B cell (primary cell): ENCODE results near the gene CATSPERZ. TPM values are rescaled to one million over a fixed set of nuclear protein-coding genes. Genes with fewer than 3 reads are reported as not detected.

Source experiments
- ATAC-seq: fragments of 200-7000 bp; cut with Tn5 transposase; one replicate; pipeline ENCODE4 v1.10.0; 2021; ENCODE audit warnings: low read depth, mild to moderate bottlenecking, moderate number of reproducible peaks, moderate library complexity
- CTCF ChIA-PET: fragments of 350-600 bp; sonication (Branson Sonifier 250); formaldehyde crosslinking; loops from one replicate; lab custom pipeline; 2021; ENCODE audit warnings: antibody characterized with exemption, inconsistent platforms; lab: Charles Lee
- POLR2A ChIA-PET: fragments of 350-600 bp; sonication (Branson Sonifier 250); formaldehyde crosslinking; loops from one replicate; lab custom pipeline; 2021; ENCODE audit warnings: antibody characterized with exemption; lab: Charles Lee
- DNase-seq: peaks from one replicate; pipeline ENCODE4 v3.0.0; 2013
- H2AFZ ChIP-seq: 2 replicates; pipeline ENCODE4 v1.6.1; 2012; ENCODE audit warnings: mild to moderate bottlenecking, low read depth, low read length; ENCODE audit not compliant: insufficient read depth, poor library complexity, severe bottlenecking
- H3K27ac ChIP-seq, 2 donors: 1 replicate in 1 of 2; 2 replicates in 1 of 2; pipeline ENCODE4 v1.5.1; 2012 to 2013; ENCODE audit warnings: low read length in 2 of 2, mild to moderate bottlenecking in 2 of 2, moderate library complexity in 1 of 2
- H3K27me3 ChIP-seq, 4 experiments: fragments of 200-600 bp in 1 of 4; sonication (generic) in 1 of 4; replicated peaks in 1 of 4; 1 replicate in 2 of 4; 2 replicates in 2 of 4; pipeline versions ENCODE4 v1.6.1 to v1.7.0; 2013 to 2016; ENCODE audit warnings: low read length in 3 of 4, mild to moderate bottlenecking in 2 of 4, mixed read lengths in 1 of 4, moderate library complexity in 1 of 4; ENCODE audit not compliant: insufficient read depth in 4 of 4, control insufficient read depth in 3 of 4; ENCODE audit errors: control extremely low read depth in 1 of 4
- H3K36me3 ChIP-seq, 2 experiments: replicated peaks in 1 of 2; 1 replicate in 1 of 2; 2 replicates in 1 of 2; pipeline versions ENCODE4 v1.6.1 to v1.7.1; 2013; ENCODE audit warnings: low read length in 1 of 2; ENCODE audit not compliant: insufficient read depth in 2 of 2, control insufficient read depth in 1 of 2; ENCODE audit errors: control extremely low read depth in 1 of 2, extremely low read depth in 1 of 2
- H3K4me1 ChIP-seq, 2 donors: fragments of 200-600 bp in 1 of 2; sonication (generic) in 1 of 2; 1 replicate in 1 of 2; 2 replicates in 1 of 2; pipeline versions ENCODE4 v1.5.1 to v1.6.1; 2013 to 2017; ENCODE audit warnings: low read length in 2 of 2; ENCODE audit not compliant: control insufficient read depth in 2 of 2, insufficient read depth in 2 of 2
- H3K4me2 ChIP-seq: replicated peaks from 2 replicates; pipeline ENCODE3; 2012; ENCODE audit warnings: mild to moderate bottlenecking, low read depth, low read length; ENCODE audit not compliant: poor library complexity, severe bottlenecking
- H3K4me3 ChIP-seq, 5 experiments: fragments of 200-600 bp in 1 of 5; sonication (generic) in 1 of 5; 1 replicate in 3 of 5; 2 replicates in 2 of 5; pipeline versions ENCODE4 v1.5.1 to v1.7.0; 2011 to 2016; ENCODE audit warnings: low read length in 4 of 5, mild to moderate bottlenecking in 4 of 5, low read depth in 2 of 5, control low read depth in 1 of 5, moderate library complexity in 1 of 5; ENCODE audit not compliant: insufficient read depth in 1 of 5; ENCODE audit errors: control extremely low read depth in 1 of 5, extremely low read depth in 1 of 5
- H3K79me2 ChIP-seq: fragments of 200-600 bp; sonication (generic); one replicate; pipeline ENCODE4 v1.6.0; 2016; ENCODE audit warnings: low read length; ENCODE audit not compliant: control insufficient read depth, insufficient read depth
- H3K9ac ChIP-seq: fragments of 200-600 bp; sonication (generic); 2 replicates; pipeline ENCODE4 v1.6.1; 2017; ENCODE audit warnings: mild to moderate bottlenecking, low read length, moderate library complexity
- H3K9me3 ChIP-seq, 3 donors: one replicate each; pipeline versions ENCODE4 v1.6.1 to v1.7.1; 2013; ENCODE audit warnings: low read length in 2 of 3; ENCODE audit not compliant: control insufficient read depth in 2 of 3, insufficient read depth in 1 of 3; ENCODE audit errors: control extremely low read depth in 1 of 3
- H4K20me1 ChIP-seq: 2 replicates; pipeline ENCODE4 v1.6.0; 2012; ENCODE audit warnings: mild to moderate bottlenecking, low read length; ENCODE audit not compliant: insufficient read depth, control insufficient read depth, poor library complexity, severe bottlenecking
- H3K27ac Mint-ChIP-seq: one replicate; pipeline ENCODE4 v1.8.0; 2021; ENCODE audit warnings: mixed read lengths
- H3K27me3 Mint-ChIP-seq: one replicate; pipeline ENCODE4 v1.8.0; 2021; ENCODE audit warnings: mixed read lengths
- H3K4me1 Mint-ChIP-seq: one replicate; pipeline ENCODE4 v1.8.0; 2021; ENCODE audit warnings: mixed read lengths
- H3K4me3 Mint-ChIP-seq: one replicate; pipeline ENCODE4 v1.8.0; 2021; ENCODE audit warnings: mixed read lengths
- H3K9me3 Mint-ChIP-seq: one replicate; pipeline ENCODE4 v1.8.0; 2022; ENCODE audit warnings: mixed read lengths; ENCODE audit not compliant: insufficient read depth
- EZH2 ChIP-seq: IDR thresholded peaks from 2 replicates; pipeline ENCODE4 v1.6.1; 2012; ENCODE audit warnings: borderline replicate concordance, low read depth, mild to moderate bottlenecking, moderate library complexity, low read length; ENCODE audit not compliant: insufficient read depth, poor library complexity, severe bottlenecking
- WGBS: methylation state at CpG from one replicate; pipeline ENCODE4 v1.1.5; 2013; ENCODE audit warnings: missing lambda C conversion rate; ENCODE audit not compliant: insufficient coverage; 5-methylcytosine and 5-hydroxymethylcytosine counted together
- intact Hi-C: fragments of 100-400 bp; cut with micrococcal nuclease; formaldehyde crosslinking; loops from one replicate; pipeline ENCODE4 v1.10.0; 2022
- polyA plus RNA-seq: library from polyadenylated mRNA; depleted of rRNA; stranded (reverse); fragments of >200 nt; gene quantifications from 2 replicates; pipeline ENCODE4 v1.2.3, GENCODE V29; 2012
- total RNA-seq, 2 donors: library from RNA; stranded (reverse); fragments of 120-200 nt in 1 of 2; gene quantifications; 1 replicate in 1 of 2; 2 replicates in 1 of 2; pipeline versions ENCODE4 v1.2.3 to v1.2.4, GENCODE V29; 2013 to 2022
- TF ChIP-seq, protein P1 (sequence below): fragments of 200-600 bp; IDR thresholded peaks from one replicate; pipeline ENCODE4 v1.8.0; 2022; ENCODE audit warnings: antibody characterized with exemption, mild to moderate bottlenecking

The CATSPERZ gene
- total and polyA plus RNA-seq, 2 donors (not counting 1 experiment from before 2014, with no cell fraction given) = 0.39 TPM; not detected in 1

DNA sequence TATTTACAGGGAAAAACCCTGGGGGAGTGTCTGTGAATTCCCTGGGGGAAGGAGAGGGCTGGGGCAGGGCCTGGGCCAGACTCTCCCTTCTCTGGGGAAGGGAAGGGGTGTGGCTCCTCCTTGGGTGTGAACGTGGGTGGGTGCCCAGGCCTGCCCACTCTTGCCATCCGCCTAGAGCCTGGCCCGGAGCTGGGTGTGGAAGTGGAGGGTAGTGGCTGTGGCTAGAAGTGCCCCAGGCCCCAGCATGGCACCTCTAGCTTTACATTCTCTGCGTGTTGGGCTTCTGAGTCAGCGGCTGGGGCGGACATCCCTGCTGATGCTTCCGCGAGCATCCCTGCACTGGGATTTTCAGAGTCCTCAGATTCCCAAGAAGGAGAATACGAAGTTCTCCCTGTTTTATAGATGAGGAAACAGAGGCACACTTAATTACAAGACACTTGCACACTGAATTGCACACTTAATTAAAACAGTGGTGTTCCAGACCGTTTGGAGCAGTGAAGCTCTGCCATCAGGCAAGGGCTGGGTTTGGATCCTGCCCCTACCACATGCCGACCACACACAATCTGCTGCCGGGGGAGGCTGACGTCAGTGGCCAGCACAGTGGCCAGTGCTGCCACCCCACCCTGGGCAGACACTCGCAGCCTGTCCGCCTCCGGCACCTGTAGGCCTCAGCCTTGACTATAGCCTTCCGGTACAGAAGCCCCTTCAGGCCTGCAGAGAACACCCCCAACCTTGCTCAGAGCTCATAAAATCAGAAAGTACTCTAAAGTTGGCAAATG lies 23.3 kb upstream of the CATSPERZ start:
- 96% methylated on average over 13 of the region's 17 CpGs for whole genome bisulfite sequencing

More for the DNA sequence above, 23.3 kb upstream of the CATSPERZ start:
- Histone ChIP-seq H3K36me3 (peaks cover 0 to 13% of the 10 kb centered on the region in 2 experiments), H3K27ac (no peak overlapping the region), H3K9me3 (no peaks in the 10 kb centered on the region), H3K79me2 (peaks cover 3% of the 10 kb centered on the region), H3K4me3 (no peak overlapping the region), H3K4me2 (no peak overlapping the region), H4K20me1 (no peaks in the 10 kb centered on the region), H3K27me3 (no peaks in the 10 kb centered on the region), H3K9ac (no peak overlapping the region), H2AFZ (no peak overlapping the region), H3K4me1 (peaks cover 2 to 3% of the 10 kb centered on the region in 2 donors)
- DNase-seq (no peak), ATAC-seq (no peak)
- Mint-ChIP-seq H3K4me1 (peaks cover 2% of the 10 kb centered on the region), H3K4me3 (no peak overlapping the region), H3K27ac (no peak overlapping the region), H3K9me3 (no peaks in the 10 kb centered on the region), H3K27me3 (no peaks in the 10 kb centered on the region)
- no peak for TF ChIP-seq EZH2
- TF ChIP-seq, protein P1, sequence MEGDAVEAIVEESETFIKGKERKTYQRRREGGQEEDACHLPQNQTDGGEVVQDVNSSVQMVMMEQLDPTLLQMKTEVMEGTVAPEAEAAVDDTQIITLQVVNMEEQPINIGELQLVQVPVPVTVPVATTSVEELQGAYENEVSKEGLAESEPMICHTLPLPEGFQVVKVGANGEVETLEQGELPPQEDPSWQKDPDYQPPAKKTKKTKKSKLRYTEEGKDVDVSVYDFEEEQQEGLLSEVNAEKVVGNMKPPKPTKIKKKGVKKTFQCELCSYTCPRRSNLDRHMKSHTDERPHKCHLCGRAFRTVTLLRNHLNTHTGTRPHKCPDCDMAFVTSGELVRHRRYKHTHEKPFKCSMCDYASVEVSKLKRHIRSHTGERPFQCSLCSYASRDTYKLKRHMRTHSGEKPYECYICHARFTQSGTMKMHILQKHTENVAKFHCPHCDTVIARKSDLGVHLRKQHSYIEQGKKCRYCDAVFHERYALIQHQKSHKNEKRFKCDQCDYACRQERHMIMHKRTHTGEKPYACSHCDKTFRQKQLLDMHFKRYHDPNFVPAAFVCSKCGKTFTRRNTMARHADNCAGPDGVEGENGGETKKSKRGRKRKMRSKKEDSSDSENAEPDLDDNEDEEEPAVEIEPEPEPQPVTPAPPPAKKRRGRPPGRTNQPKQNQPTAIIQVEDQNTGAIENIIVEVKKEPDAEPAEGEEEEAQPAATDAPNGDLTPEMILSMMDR = no peak
- CTCF ChIA-PET = interaction anchor here (0.7 to 2.1 kb wide), 5 partner anchors 24 to 72 kb away, joined by 3 to 10 read pairs (median 4); partner anchors contain the start of genes CATSPERZ and ESRRA
- POLR2A ChIA-PET = interaction anchor here (0.6 to 1.2 kb wide), 2 partner anchors 8 to 31 kb away, joined by 3 read pairs; no protein-coding TSS in a partner anchor
- intact Hi-C loops = no loop called here
